ENCODE results near the gene FOXQ1.
"Not testable (repeated sequence)": the region's sequence is repeated elsewhere in the genome, so short reads cannot be mapped to it uniquely, and the experiment has no call there.

FOXQ1 gene

GRCh38 chr6:1291381-1291780, 20.5 kb upstream of the FOXQ1 start:
- no peak for DNase-seq

- DNase-seq: no peak
These were observed 16.5 kb upstream of the FOXQ1 start for GRCh38 chr6:1295420-1295819.

GRCh38 chr6:1296079-1296478, 15.8 kb upstream of the FOXQ1 start:
- no peak for DNase-seq

- no peak for DNase-seq
These were observed 15.4 kb upstream of the FOXQ1 start for GRCh38 chr6:1296542-1296941.

GRCh38 chr6:1297746-1298145, 14.2 kb upstream of the FOXQ1 start:
- DNase-seq: no peak

GRCh38 chr6:1298768-1299167, 13.1 kb upstream of the FOXQ1 start:
- no peak for DNase-seq

- DNase-seq: no peak
These were observed 5.8 kb upstream of the FOXQ1 start for GRCh38 chr6:1306133-1306532.

- DNase-seq: no peak
These were observed 2.5 kb upstream of the FOXQ1 start for GRCh38 chr6:1309366-1309765.

GRCh38 chr6:1310628-1311399, 1.1 kb upstream of the FOXQ1 start:
- DNase-seq: no peak

- DNase-seq: no peak
These were observed 240 bp downstream of the FOXQ1 start for GRCh38 chr6:1312203-1312472.

GRCh38 chr6:1312473-1313367, 822 bp downstream of the FOXQ1 start:
- peak; percentile 6 for DNase-seq

- no peak for DNase-seq
These were observed 1.5 kb downstream of the FOXQ1 start for GRCh38 chr6:1313384-1313766.

- DNase-seq: peak; percentile 29
These were observed 2.0 kb downstream of the FOXQ1 start for GRCh38 chr6:1313767-1314503.

- DNase-seq: no peak
These were observed 2.7 kb downstream of the FOXQ1 start for GRCh38 chr6:1314617-1315016.

- DNase-seq: no peak
These were observed 3.3 kb downstream of the FOXQ1 start for GRCh38 chr6:1315201-1315559.

- DNase-seq: no peak
These were observed 3.9 kb downstream of the FOXQ1 start for GRCh38 chr6:1315560-1316386.

GRCh38 chr6:1316489-1316971, 4.6 kb downstream of the FOXQ1 start:
- no peak for DNase-seq

- DNase-seq: no peak
These were observed 5.5 kb downstream of the FOXQ1 start for GRCh38 chr6:1317302-1317815.

GRCh38 chr6:1318036-1318435, 6.1 kb downstream of the FOXQ1 start:
- DNase-seq: no peak

GRCh38 chr6:1318584-1318983, 6.7 kb downstream of the FOXQ1 start:
- not testable (repeated sequence) for DNase-seq

- DNase-seq: no peak
These were observed 9.8 kb downstream of the FOXQ1 start for GRCh38 chr6:1321738-1322137.

GRCh38 chr6:1322156-1322555, 10.3 kb downstream of the FOXQ1 start:
- DNase-seq: no peak
